ENCODE measurements around the gene CACNB2.
A peak's percentile ranks its signal among the peaks of the same experiment; 100 is the strongest.

Gene CACNB2

DNA sequence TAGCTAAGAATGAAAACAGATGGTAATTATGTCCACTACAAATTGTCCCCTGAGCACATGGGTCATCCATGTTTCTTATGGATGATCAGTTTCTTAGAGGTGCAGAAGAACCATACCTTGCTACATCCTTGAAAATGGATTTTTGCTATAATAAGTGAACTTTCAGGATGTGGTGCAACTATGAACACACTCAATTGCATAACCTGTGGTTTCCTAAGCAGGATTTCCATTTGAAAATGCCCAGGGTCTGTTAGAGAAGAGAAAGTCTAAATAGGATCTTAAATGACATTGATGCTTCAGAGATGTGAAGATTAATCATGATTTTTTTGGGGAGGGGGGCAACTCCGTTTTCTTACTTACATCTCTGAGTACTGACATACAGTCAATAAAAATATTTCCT lies 39.6 kb upstream of the CACNB2 start:
- no peak for DNase-seq (ENCODE audit: low read depth)
- TF ChIP-seq, protein P1, sequence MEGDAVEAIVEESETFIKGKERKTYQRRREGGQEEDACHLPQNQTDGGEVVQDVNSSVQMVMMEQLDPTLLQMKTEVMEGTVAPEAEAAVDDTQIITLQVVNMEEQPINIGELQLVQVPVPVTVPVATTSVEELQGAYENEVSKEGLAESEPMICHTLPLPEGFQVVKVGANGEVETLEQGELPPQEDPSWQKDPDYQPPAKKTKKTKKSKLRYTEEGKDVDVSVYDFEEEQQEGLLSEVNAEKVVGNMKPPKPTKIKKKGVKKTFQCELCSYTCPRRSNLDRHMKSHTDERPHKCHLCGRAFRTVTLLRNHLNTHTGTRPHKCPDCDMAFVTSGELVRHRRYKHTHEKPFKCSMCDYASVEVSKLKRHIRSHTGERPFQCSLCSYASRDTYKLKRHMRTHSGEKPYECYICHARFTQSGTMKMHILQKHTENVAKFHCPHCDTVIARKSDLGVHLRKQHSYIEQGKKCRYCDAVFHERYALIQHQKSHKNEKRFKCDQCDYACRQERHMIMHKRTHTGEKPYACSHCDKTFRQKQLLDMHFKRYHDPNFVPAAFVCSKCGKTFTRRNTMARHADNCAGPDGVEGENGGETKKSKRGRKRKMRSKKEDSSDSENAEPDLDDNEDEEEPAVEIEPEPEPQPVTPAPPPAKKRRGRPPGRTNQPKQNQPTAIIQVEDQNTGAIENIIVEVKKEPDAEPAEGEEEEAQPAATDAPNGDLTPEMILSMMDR (IDR thresholded peaks at IDR 0.05; ENCODE audit: insufficient read depth, low read depth, low read length, missing control alignments), result no peak
- H3K4me3 ChIP-seq (ENCODE audit: low read length), result no peak overlapping the region

DNA sequence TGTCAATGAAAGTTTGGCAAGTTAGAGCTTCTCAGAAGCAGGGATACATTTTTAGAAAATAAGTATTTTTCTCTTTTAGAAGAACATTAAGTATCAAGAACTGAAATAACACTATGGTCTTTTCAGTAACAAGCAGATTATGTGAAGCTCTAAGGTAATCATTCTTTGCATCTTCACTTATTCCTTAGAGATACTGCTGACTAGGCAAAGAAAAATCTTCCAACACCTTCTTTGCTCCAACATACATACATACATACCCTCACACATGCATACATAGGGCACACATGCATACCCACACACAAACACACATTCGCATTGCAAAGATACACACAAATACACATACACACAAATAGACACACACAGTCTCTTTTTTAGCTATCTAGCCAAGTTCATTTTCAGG lies 37.8 kb upstream of the CACNB2 start:
- TF ChIP-seq, protein P1 (IDR thresholded peaks at IDR 0.05; ENCODE audit: insufficient read depth, low read depth, low read length, missing control alignments), result no peak
- DNase-seq (ENCODE audit: low read depth), result no peak
- no peak overlapping the region for H3K4me3 ChIP-seq (ENCODE audit: low read length)

DNA sequence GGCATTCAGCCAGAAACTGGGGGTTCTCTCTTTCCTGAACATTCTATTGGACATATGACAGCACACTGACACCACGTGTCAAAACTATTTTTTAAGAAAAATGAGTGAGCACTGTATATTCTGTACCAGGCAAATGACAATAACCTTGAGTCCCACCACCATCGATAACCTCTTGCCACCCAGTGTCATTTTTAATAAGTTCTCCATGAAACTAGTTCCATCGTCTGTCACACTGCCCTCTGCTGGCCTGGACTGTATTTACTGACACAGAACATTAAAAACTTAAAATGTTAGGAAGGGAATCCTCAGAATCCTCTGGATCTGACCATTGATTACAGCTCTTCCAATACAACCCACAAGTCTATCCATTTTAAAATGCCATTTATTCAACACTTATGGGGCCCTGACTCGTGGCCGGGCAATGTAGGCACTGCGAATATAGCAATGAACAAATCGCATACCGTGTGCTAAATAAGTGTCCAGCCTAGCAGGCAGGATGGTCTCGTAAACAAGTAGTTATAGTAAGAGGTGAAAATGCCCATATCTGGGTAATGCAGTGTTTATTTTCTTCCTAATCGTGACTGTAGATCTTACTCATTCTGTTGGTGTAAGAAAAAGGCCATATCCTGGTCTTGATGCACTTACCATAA lies 35.9 kb upstream of the CACNB2 start:
- DNase-seq (ENCODE audit: low read depth), result peak; percentile 55
- TF ChIP-seq, protein P1 (IDR thresholded peaks at IDR 0.05; ENCODE audit: insufficient read depth, low read depth, low read length, missing control alignments), result peak; percentile 67
- H3K4me3 ChIP-seq (ENCODE audit: low read length), result no peak overlapping the region

DNA sequence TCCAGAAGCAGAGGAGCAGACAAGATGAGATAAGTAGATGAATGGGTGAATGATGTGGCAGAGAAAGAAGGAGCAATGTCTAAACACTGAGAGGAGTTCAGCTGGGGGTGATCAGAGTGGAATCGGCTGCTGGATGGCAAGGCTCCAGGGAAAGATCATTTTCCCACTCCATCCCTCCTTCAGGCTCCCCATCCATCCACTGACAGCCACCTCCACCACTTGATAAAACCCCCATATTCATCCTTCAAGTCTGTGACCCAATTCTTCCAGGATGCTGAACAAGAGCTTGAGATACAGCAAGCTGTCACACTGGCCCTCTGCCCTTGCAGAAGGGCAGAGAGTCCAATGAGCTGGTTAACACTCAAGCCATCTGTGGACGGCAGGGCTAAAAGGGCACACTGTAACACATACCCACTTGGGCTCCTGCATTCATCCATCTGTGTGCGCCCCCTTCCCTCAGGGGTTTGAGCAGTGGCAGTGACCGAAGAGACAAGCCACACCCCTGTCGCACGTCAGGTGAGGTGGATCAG lies 30.8 kb upstream of the CACNB2 start:
- TF ChIP-seq, protein P1 (IDR thresholded peaks at IDR 0.05; ENCODE audit: insufficient read depth, low read depth, low read length, missing control alignments), result no peak
- DNase-seq (ENCODE audit: low read depth), result no peak
- H3K4me3 ChIP-seq (ENCODE audit: low read length), result no peak overlapping the region

DNA sequence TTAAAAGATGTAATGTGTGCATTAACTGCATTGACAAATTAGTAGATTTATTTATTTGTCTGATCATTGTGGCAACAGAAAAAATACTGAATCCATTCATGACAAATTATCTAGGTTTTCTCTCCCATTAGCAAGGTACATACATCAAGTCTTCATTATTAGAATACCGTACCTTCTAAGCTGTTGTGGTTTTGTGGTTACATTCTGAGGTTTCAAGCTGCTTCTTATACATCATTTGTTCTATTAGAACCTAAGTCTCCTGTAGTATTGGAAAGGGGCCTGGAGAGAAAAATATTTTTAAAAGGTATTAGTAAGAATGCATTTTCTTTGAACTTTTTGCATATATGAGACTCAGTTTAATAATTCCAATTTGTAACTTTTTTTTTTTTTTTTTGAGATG lies 26.3 kb upstream of the CACNB2 start:
- H3K4me3 ChIP-seq (ENCODE audit: low read length), result no peak overlapping the region
- TF ChIP-seq, protein P1 (IDR thresholded peaks at IDR 0.05; ENCODE audit: insufficient read depth, low read depth, low read length, missing control alignments), result no peak

DNA sequence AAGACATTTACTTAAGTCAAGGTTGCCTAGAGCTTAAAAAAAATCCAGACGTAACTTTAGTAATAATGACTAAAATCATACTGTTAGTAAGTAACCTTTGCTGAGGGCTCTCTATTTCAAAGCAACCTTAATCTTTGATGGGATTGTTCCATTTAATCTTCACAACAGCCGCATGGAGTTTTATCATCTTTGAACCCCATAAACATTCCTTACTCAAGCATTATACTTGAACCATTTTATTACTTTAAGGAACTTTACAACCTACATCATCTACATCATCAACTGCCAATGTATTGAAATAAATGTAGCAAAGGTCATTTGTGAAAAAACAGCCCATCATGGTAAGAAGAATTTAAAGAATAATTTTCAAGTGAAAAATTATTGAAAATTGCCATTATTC lies 22.9 kb upstream of the CACNB2 start:
- no peak overlapping the region for H3K4me3 ChIP-seq (ENCODE audit: low read length)
- TF ChIP-seq, protein P1 (IDR thresholded peaks at IDR 0.05; ENCODE audit: insufficient read depth, low read depth, low read length, missing control alignments), result no peak
- no peak for DNase-seq (ENCODE audit: low read depth)

More for the DNA sequence above, 26.3 kb upstream of the CACNB2 start:
- no peak for DNase-seq (ENCODE audit: low read depth)

DNA sequence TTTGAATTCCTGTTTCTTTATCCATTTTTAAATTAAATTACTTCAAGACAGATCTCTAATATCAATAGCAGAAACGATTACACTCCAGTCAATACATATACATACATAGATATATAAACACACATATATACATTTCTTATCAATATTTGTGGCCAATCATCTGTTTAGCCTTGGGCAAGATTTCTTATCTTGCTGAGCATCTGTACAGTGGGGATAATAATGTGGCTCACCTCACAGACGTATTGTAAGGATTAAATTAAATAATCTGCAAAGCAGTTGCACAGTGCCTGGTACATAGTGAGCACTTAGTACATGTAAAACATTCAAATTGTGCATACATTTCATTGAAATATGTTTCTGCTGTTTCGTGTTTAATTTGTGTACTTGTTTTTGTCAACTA lies 17.5 kb upstream of the CACNB2 start:
- TF ChIP-seq, protein P1 (IDR thresholded peaks at IDR 0.05; ENCODE audit: insufficient read depth, low read depth, low read length, missing control alignments), result no peak
- DNase-seq (ENCODE audit: low read depth), result no peak
- no peak overlapping the region for H3K4me3 ChIP-seq (ENCODE audit: low read length)

Data from epithelial cell of esophagus (primary cell).